ENCODE results near the gene CIB1.

The CIB1 gene

GRCh38 chr15:90214553-90215196 lies 19.1 kb downstream of the CIB1 start:
- DNase-seq (ENCODE audit: low read depth, low spot score), result no peak

GRCh38 chr15:90213818-90214204 lies 19.9 kb downstream of the CIB1 start:
- DNase-seq (ENCODE audit: low read depth, low spot score), result no peak

- DNase-seq (ENCODE audit: low read depth, low spot score), result peak; percentile 88
Measured at GRCh38 chr15:90213122-90213817, 20.5 kb downstream of the CIB1 start.

- no peak for DNase-seq (ENCODE audit: low read depth, low spot score)
Measured at GRCh38 chr15:90212221-90213098, 21.3 kb downstream of the CIB1 start.

- peak; percentile 27 for DNase-seq (ENCODE audit: low read depth, low spot score)
Measured at GRCh38 chr15:90211440-90212143, 22.1 kb downstream of the CIB1 start.

GRCh38 chr15:90211009-90211408 lies 22.7 kb downstream of the CIB1 start:
- DNase-seq (ENCODE audit: low read depth, low spot score), result no peak

- DNase-seq (ENCODE audit: low read depth, low spot score), result no peak
Measured at GRCh38 chr15:90210593-90210992, 23.1 kb downstream of the CIB1 start.

- DNase-seq (ENCODE audit: low read depth, low spot score), result no peak
Measured at GRCh38 chr15:90209591-90209990, 24.1 kb downstream of the CIB1 start.

GRCh38 chr15:90208356-90208755 lies 25.4 kb downstream of the CIB1 start:
- no peak for DNase-seq (ENCODE audit: low read depth, low spot score)

- no peak for DNase-seq (ENCODE audit: low read depth, low spot score)
Measured at GRCh38 chr15:90207252-90207651, 26.5 kb downstream of the CIB1 start.

- DNase-seq (ENCODE audit: low read depth, low spot score), result no peak
Measured at GRCh38 chr15:90205886-90206285, 27.9 kb downstream of the CIB1 start.

- no peak for DNase-seq (ENCODE audit: low read depth, low spot score)
Measured at GRCh38 chr15:90205050-90205848, 28.5 kb downstream of the CIB1 start.

- DNase-seq (ENCODE audit: low read depth, low spot score), result no peak
Measured at GRCh38 chr15:90203922-90204321, 29.8 kb downstream of the CIB1 start.

- no peak for DNase-seq (ENCODE audit: low read depth, low spot score)
Measured at GRCh38 chr15:90203473-90203872, 30.3 kb downstream of the CIB1 start.

- DNase-seq (ENCODE audit: low read depth, low spot score), result no peak
Measured at GRCh38 chr15:90202929-90203328, 30.8 kb downstream of the CIB1 start.

- DNase-seq (ENCODE audit: low read depth, low spot score), result peak; percentile 61
Measured at GRCh38 chr15:90201944-90202375, 31.8 kb downstream of the CIB1 start.

- DNase-seq (ENCODE audit: low read depth, low spot score), result peak; percentile 83
Measured at GRCh38 chr15:90201130-90201943, 32.4 kb downstream of the CIB1 start, which contains the start of gene SEMA4B. TSS of gene SEMA4B (plus strand) at chr15:90201330. CDS start at chr15:90201579, 249 bp downstream.

GRCh38 chr15:90200534-90201129 lies 33.1 kb downstream of the CIB1 start:
- peak; percentile 39 for DNase-seq (ENCODE audit: low read depth, low spot score)

- DNase-seq (ENCODE audit: low read depth, low spot score), result no peak
Measured at GRCh38 chr15:90194655-90195054, 39.1 kb downstream of the CIB1 start.
